Loucy (cell line): ENCODE data around the gene SHISA5.

Experiments used
- EZH2phosphoT487 ChIP-seq: fragments of 200-600 bp; IDR thresholded peaks from 2 replicates; pipeline ENCODE4 v1.6.1; 2018; ENCODE audit warnings: antibody characterized with exemption, mild to moderate bottlenecking, moderate library complexity, borderline replicate concordance
- TF ChIP-seq, protein P1 (sequence below): fragments of 200-600 bp; sonication (generic); conservative IDR thresholded peaks from 2 replicates; pipeline ENCODE4 v1.5.1; 2014; ENCODE audit warnings: mild to moderate bottlenecking, antibody characterized with exemption, low read length

DNA sequence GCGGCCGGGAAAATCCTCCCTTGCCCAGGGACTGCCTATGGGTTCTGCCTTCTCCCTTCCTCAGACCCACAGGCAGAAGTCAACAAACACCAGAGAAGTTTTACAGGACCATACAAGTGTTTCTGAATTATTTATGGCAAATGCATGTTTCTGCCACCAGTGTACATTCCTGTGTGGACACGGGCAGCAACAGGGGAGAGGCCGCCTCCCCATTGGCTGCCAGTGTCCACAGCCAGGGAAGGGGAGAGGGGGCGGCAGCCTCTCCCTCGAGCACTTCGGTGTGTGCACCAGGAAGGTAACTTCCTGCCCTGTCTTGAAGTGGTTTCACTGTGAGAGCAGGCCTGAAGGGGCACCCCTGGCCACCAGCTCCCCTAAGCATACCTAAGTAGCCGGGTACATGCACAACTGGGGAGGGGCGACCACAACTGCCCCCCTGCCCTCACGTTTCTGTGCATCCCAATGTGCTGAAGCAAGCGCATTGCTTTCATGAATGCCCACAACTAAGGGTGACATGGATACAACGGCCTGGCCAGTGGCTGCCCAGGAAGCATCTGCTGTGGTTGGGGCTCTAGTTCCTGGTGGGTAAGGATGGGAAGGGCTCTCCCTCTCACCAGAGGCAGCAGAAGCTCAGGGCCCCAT is 14.8 kb upstream of the SHISA5 start:
- TF ChIP-seq, protein P1, sequence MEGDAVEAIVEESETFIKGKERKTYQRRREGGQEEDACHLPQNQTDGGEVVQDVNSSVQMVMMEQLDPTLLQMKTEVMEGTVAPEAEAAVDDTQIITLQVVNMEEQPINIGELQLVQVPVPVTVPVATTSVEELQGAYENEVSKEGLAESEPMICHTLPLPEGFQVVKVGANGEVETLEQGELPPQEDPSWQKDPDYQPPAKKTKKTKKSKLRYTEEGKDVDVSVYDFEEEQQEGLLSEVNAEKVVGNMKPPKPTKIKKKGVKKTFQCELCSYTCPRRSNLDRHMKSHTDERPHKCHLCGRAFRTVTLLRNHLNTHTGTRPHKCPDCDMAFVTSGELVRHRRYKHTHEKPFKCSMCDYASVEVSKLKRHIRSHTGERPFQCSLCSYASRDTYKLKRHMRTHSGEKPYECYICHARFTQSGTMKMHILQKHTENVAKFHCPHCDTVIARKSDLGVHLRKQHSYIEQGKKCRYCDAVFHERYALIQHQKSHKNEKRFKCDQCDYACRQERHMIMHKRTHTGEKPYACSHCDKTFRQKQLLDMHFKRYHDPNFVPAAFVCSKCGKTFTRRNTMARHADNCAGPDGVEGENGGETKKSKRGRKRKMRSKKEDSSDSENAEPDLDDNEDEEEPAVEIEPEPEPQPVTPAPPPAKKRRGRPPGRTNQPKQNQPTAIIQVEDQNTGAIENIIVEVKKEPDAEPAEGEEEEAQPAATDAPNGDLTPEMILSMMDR, result no peak
- TF ChIP-seq EZH2phosphoT487, result no peak
